GM08714 (cell line): ENCODE data around the gene GRM5.

Source experiments
- H3K4me3 ChIP-seq: fragments of 200-500 bp; sonication (Bioruptor generic); 2 replicates; pipeline ENCODE4 v1.5.1; 2014; ENCODE audit warnings: mild to moderate bottlenecking, low read length, inconsistent platforms
- ZNF274 ChIP-seq: IDR thresholded peaks from 2 replicates; pipeline ENCODE4 v1.6.1; 2012; ENCODE audit warnings: mild to moderate bottlenecking, low read depth, low read length

GRM5 gene

GRCh38 chr11:88511006-88511405 is 554.8 kb downstream of the GRM5 start:
- H3K4me3 ChIP-seq: no peak overlapping the region
- TF ChIP-seq ZNF274: no peak

- peak overlapping the region; percentile 24; the same call in 1 of the 2 replicates for H3K4me3 ChIP-seq
- TF ChIP-seq ZNF274: no peak
Observed at GRCh38 chr11:88508759-88509581, 556.8 kb downstream of the GRM5 start.

GRCh38 chr11:88508418-88508758 is 557.4 kb downstream of the GRM5 start:
- TF ChIP-seq ZNF274: no peak
- H3K4me3 ChIP-seq: peak overlapping the region; percentile 24; the same call in 1 of the 2 replicates

DNA sequence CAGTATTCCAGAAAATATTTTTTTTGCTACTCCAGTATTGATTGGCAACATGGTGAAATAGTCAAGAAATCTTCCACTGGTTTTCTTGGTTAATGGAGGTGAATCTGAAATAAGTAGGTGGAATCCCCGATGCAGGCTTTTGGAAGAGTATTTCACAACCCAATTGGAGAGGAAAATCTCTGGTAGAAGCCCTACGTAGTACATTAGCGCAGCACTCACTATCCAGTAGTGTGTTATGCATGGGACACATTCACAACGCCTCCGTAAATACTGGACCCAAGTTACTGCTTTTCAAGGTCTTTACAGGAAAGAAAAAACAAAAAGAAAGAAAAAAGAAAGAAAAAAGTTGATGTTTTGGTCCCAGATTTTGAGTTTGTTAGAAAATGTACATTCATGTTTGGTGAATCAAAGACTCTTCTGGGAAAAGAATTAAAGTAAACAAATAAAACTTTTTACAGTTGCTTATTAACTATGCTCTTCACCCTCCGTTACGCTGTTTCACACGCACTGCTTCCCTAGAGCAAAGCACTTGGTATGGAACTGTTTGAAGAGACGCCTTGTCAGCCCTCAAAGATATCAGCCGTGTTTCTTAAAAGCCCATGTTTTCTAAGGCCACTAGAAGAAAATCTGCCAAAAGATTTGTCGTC is 557.9 kb downstream of the GRM5 start:
- H3K4me3 ChIP-seq: no peak overlapping the region
- no peak for TF ChIP-seq ZNF274

DNA sequence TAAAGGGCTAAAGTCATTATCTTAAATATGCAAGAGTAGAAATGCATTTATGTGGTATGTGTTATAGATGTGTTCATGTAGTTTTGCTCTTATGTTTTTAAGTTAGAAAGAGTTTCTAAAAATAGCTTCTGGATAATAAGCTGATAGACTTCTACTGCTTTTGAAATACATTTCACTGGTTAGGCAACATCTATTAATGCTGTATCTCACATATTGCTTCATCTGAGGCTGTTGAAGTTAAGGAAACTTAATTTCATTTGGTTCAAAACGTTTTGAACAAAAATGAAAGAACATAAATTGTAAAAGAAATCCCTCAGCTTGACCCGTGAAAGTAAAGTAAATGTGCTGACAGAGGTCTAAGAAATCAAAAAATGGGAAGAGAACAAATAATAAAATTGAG is 564.2 kb downstream of the GRM5 start:
- H3K4me3 ChIP-seq: no peak overlapping the region
- TF ChIP-seq ZNF274: no peak

- no peak for TF ChIP-seq ZNF274
- no peak overlapping the region for H3K4me3 ChIP-seq
Observed at GRCh38 chr11:88495836-88496235, 569.9 kb downstream of the GRM5 start.

DNA sequence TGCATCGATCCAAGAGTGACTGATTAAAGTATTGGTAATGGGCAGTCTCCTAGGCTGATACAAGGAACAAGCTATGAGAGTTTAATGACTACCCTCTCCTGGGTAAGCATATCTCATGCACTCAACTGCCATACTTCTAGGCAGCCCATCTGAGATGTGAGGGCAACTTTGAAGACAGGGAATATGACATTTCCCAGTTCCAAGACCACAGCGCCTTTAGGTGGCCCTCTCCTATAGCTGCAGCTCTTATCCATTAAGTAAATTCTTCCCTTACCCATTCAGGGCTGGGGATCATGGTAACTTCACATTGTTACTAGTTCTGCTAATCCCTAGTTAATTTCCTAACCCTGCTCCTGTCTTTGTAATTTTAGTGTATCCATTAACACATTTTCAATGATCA is 570.9 kb downstream of the GRM5 start:
- no peak for TF ChIP-seq ZNF274
- no peak overlapping the region for H3K4me3 ChIP-seq

DNA sequence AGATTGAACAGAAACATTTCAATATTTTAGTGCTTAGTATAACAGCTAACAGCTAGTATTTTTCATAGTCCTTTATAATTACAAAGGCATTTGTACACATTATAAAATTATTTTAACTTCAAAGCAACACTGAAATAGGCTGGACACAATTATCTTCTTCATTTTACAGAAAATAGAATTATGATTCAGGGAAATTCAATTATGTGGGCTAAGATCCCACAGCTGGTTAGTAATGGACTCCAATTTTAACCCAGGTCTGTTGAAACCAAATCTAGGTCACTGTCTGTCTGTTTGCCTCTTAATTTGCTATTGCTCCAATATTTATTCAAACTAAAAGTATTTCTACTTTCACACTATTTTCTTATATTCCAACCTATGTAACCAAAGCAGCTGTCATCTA is 574.1 kb downstream of the GRM5 start:
- no peak overlapping the region for H3K4me3 ChIP-seq
- TF ChIP-seq ZNF274: no peak

DNA sequence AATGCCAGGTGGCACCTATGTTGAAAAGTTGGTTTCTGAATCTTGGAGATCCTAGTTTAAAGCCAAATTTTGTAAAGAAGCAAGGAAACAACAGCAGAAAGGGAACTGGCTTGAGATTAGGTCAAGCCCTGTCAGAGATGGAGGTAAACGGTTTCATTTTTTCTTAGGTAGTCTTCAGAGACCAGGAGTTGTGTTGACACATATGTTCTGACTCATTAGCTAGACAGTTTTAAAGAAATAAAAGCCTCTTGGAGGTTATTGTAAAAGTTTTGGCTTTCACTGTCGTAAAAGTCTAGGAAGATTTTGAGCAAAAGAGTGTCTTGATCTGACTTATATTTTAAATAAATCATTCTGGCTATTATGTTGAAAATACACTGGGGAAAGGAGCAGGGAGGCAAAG is 576.8 kb downstream of the GRM5 start:
- no peak overlapping the region for H3K4me3 ChIP-seq
- no peak for TF ChIP-seq ZNF274

- H3K4me3 ChIP-seq: no peak overlapping the region
- no peak for TF ChIP-seq ZNF274
Observed at GRCh38 chr11:88487646-88488045, 578.1 kb downstream of the GRM5 start.

DNA sequence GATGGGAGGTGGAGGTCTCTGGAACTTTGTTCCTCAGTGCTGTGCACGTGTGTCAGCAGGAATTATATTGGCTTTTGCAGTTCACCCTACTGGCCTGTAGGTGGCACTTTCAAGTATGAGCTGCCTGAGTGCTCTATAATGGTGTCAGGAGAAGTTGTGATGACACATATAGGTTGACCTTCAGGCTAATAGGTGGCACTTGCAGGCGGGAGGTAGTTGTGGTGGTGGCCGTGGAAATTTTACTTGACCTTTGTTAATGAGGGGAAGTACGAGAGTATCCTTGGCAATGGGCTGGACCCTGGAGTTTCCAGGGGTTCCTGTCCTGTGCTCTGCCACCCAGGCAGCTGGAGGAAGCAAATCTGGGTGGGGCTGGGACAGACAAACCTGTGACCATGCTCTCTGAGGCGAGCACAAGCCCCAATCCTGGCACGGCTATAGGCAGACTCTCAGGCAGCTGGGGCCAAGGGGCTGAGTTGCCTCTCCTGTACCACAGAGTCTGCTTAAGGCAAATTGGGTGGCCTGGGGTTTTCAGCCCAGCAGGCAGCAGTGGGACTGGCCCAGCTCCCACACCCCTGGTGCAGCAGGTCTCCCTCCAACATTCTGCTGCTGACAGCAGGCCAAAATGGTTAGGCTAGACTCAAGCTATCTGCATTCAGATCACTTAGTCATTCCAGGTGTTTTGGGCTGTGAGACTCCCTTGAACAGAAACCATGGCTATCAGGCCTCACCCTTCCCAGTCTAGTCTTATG is 580.7 kb downstream of the GRM5 start:
- no peak for TF ChIP-seq ZNF274
- H3K4me3 ChIP-seq: no peak overlapping the region

GRCh38 chr11:88482871-88483301 is 582.9 kb downstream of the GRM5 start:
- H3K4me3 ChIP-seq: no peak overlapping the region

DNA sequence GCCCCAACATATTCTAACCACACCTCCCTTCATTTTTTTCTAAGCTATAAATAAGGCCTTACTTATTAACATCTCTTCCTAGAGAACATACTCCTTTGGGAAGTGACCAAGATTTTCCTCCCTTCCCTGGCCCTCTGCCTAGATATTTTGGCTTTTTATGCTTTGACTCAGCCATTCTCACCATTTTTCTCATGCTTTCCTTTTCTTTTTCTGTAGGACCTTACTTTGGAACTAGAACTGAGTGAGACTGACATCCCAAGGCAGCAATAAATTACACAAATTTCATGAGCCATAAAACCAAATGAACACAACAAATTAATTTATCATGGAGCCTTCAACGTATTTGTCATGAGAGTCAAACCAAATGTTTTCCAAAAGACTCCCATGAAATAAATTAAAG is 585.6 kb downstream of the GRM5 start:
- no peak overlapping the region for H3K4me3 ChIP-seq
- no peak for TF ChIP-seq ZNF274

More at GRCh38 chr11:88482871-88483301, 582.9 kb downstream of the GRM5 start:
- TF ChIP-seq ZNF274: no peak

- TF ChIP-seq ZNF274: no peak
- H3K4me3 ChIP-seq: no peak overlapping the region
Observed at GRCh38 chr11:88478136-88478815, 587.5 kb downstream of the GRM5 start.
